Liver (tissue), 9 donors: ENCODE results near the gene MVB12B. TPM values are rescaled to one million over a fixed set of nuclear protein-coding genes. Genes with fewer than 3 reads are reported as not detected.

Experiments
- DNase-seq: peaks from one replicate; pipeline ENCODE4 v3.0.0-alpha.2; 2017; ENCODE audit warnings: low spot score
- H3K27ac ChIP-seq, 2 donors: one replicate each; pipeline ENCODE4 v1.7.0; 2013; ENCODE audit warnings: inconsistent platforms in 2 of 2, low read length in 2 of 2, control low read depth in 1 of 2, low read depth in 1 of 2, mild to moderate bottlenecking in 1 of 2
- H3K27me3 ChIP-seq, 4 donors: one replicate each; pipeline versions ENCODE4 v1.6.1 to v1.7.0; 2013; ENCODE audit warnings: low read length in 3 of 4, inconsistent platforms in 1 of 4, mild to moderate bottlenecking in 1 of 4, moderate library complexity in 1 of 4; ENCODE audit not compliant: control insufficient read depth in 4 of 4, insufficient read depth in 4 of 4
- H3K36me3 ChIP-seq, 4 donors: one replicate each; pipeline versions ENCODE4 v1.6.1 to v1.7.0; 2013; ENCODE audit warnings: low read length in 3 of 4, mild to moderate bottlenecking in 3 of 4, low read depth in 1 of 4, moderate library complexity in 1 of 4; ENCODE audit not compliant: control insufficient read depth in 4 of 4, insufficient read depth in 3 of 4
- H3K4me1 ChIP-seq, 4 donors: one replicate each; pipeline versions ENCODE4 v1.6.1 to v1.7.0; 2013; ENCODE audit warnings: low read length in 3 of 4, mild to moderate bottlenecking in 3 of 4, moderate library complexity in 1 of 4; ENCODE audit not compliant: control insufficient read depth in 4 of 4, insufficient read depth in 4 of 4
- H3K4me3 ChIP-seq, 3 donors: one replicate each; pipeline versions ENCODE4 v1.6.1 to v1.7.0; 2013; ENCODE audit warnings: low read length in 3 of 3, control low read depth in 1 of 3, low read depth in 1 of 3, mild to moderate bottlenecking in 1 of 3
- H3K9ac ChIP-seq, 2 donors: one replicate each; pipeline ENCODE4 v1.7.0; 2013; ENCODE audit warnings: low read length in 2 of 2, mild to moderate bottlenecking in 2 of 2, moderate library complexity in 2 of 2, control low read depth in 1 of 2, low read depth in 1 of 2
- H3K9me3 ChIP-seq, 4 donors: one replicate each; pipeline versions ENCODE4 v1.6.1 to v1.7.0; 2013; ENCODE audit warnings: low read length in 3 of 4; ENCODE audit not compliant: control insufficient read depth in 4 of 4
- CTCF ChIP-seq: fragments of 150-350 bp; IDR thresholded peaks from 2 replicates; pipeline ENCODE4 v1.5.1; 2017; ENCODE audit warnings: improper control_type of control experiment, low read depth, low read length; ENCODE audit not compliant: missing input control
- EGR1 ChIP-seq, 2 donors: IDR thresholded peaks; 2 replicates each; pipeline ENCODE4 v1.6.1; 2016 to 2018; ENCODE audit warnings: antibody characterized with exemption in 2 of 2, low read depth in 2 of 2
- FOXA1 ChIP-seq: IDR thresholded peaks from 2 replicates; pipeline ENCODE4 v1.6.1; 2016; ENCODE audit warnings: antibody characterized with exemption
- FOXA2 ChIP-seq: IDR thresholded peaks from 2 replicates; pipeline ENCODE4 v1.6.1; 2016; ENCODE audit warnings: antibody characterized with exemption
- GABPA ChIP-seq, 2 donors: IDR thresholded peaks in 1 of 2; conservative IDR thresholded peaks in 1 of 2; 2 replicates each; pipeline ENCODE4 v1.6.1; 2016; ENCODE audit warnings: antibody characterized with exemption in 2 of 2, mild to moderate bottlenecking in 1 of 2, moderate library complexity in 1 of 2
- HNF4A ChIP-seq, 2 donors: conservative IDR thresholded peaks; 2 replicates each; pipeline ENCODE4 v1.6.1; 2016; ENCODE audit warnings: antibody characterized with exemption in 2 of 2, mild to moderate bottlenecking in 2 of 2
- HNF4G ChIP-seq: IDR thresholded peaks from 2 replicates; pipeline ENCODE4 v1.6.1; 2016; ENCODE audit warnings: antibody characterized with exemption
- JUND ChIP-seq, 2 donors: IDR thresholded peaks; 2 replicates each; pipeline ENCODE4 v1.6.1; 2016; ENCODE audit warnings: antibody characterized with exemption in 2 of 2
- MAX ChIP-seq: IDR thresholded peaks from 2 replicates; pipeline ENCODE4 v1.6.1; 2016; ENCODE audit warnings: antibody characterized with exemption
- NR2F2 ChIP-seq: IDR thresholded peaks from 2 replicates; pipeline ENCODE4 v1.6.1; 2016; ENCODE audit warnings: antibody characterized with exemption
- RXRA ChIP-seq, 2 donors: IDR thresholded peaks; 2 replicates each; pipeline ENCODE4 v1.6.1; 2017 to 2018; ENCODE audit warnings: antibody characterized with exemption in 2 of 2, mild to moderate bottlenecking in 1 of 2
- SP1 ChIP-seq: IDR thresholded peaks from 2 replicates; pipeline ENCODE4 v1.6.1; 2018; ENCODE audit warnings: antibody characterized with exemption, mild to moderate bottlenecking
- TAF1 ChIP-seq: conservative IDR thresholded peaks from 2 replicates; pipeline ENCODE4 v1.6.1; 2016; ENCODE audit warnings: antibody characterized with exemption, mild to moderate bottlenecking
- YY1 ChIP-seq: IDR thresholded peaks from 2 replicates; pipeline ENCODE4 v1.6.1; 2016; ENCODE audit warnings: antibody characterized with exemption, mild to moderate bottlenecking
- WGBS: extraction: QIAGEN DNeasy Blood & Tissue Kit; methylation state at CpG from one replicate; pipeline ENCODE4 v1.1.7; 2013; 5-methylcytosine and 5-hydroxymethylcytosine counted together
- polyA plus RNA-seq, 2 donors: library from polyadenylated mRNA; stranded (reverse) in 1 of 2; unstranded in 1 of 2; fragments of 200-250 nt in 1 of 2; fragments of >200 nt in 1 of 2; fragmentation: Nextera tagmentation in 1 of 2; extraction: Ambion mirVana in 1 of 2; gene quantifications; one replicate each; pipeline versions ENCODE4 v1.2.1 to v1.2.3, GENCODE V29; 2013 to 2015
- total RNA-seq, 2 donors: library from RNA; depleted of rRNA; stranded (reverse); fragments of >200 nt; gene quantifications; one replicate each; pipeline ENCODE4 v1.2.3, GENCODE V29; 2014
- TF ChIP-seq, protein P1 (sequence below): IDR thresholded peaks from 2 replicates; pipeline ENCODE4 v1.6.1; 2016; ENCODE audit warnings: antibody characterized with exemption
- TF ChIP-seq, protein P2 (sequence below): IDR thresholded peaks from 2 replicates; pipeline ENCODE4 v1.6.1; 2016; ENCODE audit warnings: antibody characterized with exemption
- TF ChIP-seq, protein P3 (sequence below): IDR thresholded peaks from 2 replicates; pipeline ENCODE4 v1.6.1; 2016; ENCODE audit warnings: antibody characterized with exemption, mild to moderate bottlenecking
- donor health status: healthy.
- donor health status: healthy.
- donor health status: healthy.
- donor health status: healthy.
- donor health status: healthy.

Gene MVB12B
- total and polyA plus RNA-seq, 4 donors: 5.3 to 12.4 (median 8.4) TPM

DNA sequence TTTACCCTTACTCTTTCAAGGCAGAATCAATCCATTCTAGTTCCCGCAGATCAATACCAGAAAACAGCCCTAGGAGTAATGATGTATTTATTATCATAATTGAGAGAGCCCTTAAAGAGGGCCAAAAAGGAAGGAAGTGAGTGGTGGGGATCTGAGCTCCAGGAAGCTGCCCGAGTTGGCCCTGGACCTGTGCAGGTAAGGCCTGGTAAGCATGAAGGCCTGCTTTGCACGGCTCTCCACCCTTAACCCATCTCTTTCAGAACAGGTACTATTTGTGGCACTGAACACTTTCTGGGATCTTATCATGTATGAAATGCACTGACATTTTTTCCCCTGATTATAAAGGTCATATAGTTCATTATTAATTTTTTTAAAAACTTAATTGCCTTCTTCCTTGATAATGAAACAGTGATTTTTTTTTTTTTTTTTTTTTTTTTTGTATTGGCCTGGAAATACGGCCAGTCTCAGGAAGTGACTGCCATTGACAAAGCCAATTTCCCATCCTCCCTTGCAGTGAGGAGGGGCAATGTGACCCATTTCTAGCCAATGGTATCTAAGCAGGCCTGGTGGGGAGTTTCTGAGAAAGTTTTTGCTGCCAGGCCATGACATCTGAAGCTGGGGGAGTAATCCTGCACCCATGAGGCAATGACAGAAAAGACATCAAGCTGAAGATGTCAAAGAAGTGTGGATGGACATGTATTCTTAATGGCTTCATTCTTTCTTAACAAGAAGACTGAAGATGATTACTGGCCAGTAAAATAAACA lies 6.3 kb upstream of the MVB12B start:
- Histone ChIP-seq H3K9me3 (peaks cover 0 to 9% (median 4%) of the 10 kb centered on the region in 4 donors), H3K9ac (no peak overlapping the region), H3K27ac (no peak overlapping the region), H3K4me1 (no peaks in the 10 kb centered on the region), H3K36me3 (no peaks in the 10 kb centered on the region), H3K27me3 (no peaks in the 10 kb centered on the region), H3K4me3 (no peak overlapping the region)
- WGBS: 79% methylated on average over 4 of the region's 4 CpGs
- no peak for DNase-seq
- TF ChIP-seq EGR1 (IDR thresholded peaks at IDR 0.05; ENCODE audit: low read depth in 2 of 2): no peak
- no peak for TF ChIP-seq SP1
- TF ChIP-seq JUND (IDR thresholded peaks at IDR 0.05): no peak
- TF ChIP-seq, protein P1, sequence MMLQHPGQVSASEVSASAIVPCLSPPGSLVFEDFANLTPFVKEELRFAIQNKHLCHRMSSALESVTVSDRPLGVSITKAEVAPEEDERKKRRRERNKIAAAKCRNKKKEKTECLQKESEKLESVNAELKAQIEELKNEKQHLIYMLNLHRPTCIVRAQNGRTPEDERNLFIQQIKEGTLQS: no peak
- TF ChIP-seq HNF4G: no peak
- no peak for TF ChIP-seq HNF4A (conservative IDR thresholded peaks at IDR 0.05)
- TF ChIP-seq, protein P2, sequence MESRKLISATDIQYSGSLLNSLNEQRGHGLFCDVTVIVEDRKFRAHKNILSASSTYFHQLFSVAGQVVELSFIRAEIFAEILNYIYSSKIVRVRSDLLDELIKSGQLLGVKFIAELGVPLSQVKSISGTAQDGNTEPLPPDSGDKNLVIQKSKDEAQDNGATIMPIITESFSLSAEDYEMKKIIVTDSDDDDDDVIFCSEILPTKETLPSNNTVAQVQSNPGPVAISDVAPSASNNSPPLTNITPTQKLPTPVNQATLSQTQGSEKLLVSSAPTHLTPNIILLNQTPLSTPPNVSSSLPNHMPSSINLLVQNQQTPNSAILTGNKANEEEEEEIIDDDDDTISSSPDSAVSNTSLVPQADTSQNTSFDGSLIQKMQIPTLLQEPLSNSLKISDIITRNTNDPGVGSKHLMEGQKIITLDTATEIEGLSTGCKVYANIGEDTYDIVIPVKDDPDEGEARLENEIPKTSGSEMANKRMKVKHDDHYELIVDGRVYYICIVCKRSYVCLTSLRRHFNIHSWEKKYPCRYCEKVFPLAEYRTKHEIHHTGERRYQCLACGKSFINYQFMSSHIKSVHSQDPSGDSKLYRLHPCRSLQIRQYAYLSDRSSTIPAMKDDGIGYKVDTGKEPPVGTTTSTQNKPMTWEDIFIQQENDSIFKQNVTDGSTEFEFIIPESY: no peak
- no peak for TF ChIP-seq RXRA (IDR thresholded peaks at IDR 0.05)
- TF ChIP-seq GABPA (IDR thresholded peaks at IDR 0.05 in 1 of 2, conservative IDR thresholded peaks at IDR 0.05 in 1 of 2): no peak
- TF ChIP-seq, protein P3, sequence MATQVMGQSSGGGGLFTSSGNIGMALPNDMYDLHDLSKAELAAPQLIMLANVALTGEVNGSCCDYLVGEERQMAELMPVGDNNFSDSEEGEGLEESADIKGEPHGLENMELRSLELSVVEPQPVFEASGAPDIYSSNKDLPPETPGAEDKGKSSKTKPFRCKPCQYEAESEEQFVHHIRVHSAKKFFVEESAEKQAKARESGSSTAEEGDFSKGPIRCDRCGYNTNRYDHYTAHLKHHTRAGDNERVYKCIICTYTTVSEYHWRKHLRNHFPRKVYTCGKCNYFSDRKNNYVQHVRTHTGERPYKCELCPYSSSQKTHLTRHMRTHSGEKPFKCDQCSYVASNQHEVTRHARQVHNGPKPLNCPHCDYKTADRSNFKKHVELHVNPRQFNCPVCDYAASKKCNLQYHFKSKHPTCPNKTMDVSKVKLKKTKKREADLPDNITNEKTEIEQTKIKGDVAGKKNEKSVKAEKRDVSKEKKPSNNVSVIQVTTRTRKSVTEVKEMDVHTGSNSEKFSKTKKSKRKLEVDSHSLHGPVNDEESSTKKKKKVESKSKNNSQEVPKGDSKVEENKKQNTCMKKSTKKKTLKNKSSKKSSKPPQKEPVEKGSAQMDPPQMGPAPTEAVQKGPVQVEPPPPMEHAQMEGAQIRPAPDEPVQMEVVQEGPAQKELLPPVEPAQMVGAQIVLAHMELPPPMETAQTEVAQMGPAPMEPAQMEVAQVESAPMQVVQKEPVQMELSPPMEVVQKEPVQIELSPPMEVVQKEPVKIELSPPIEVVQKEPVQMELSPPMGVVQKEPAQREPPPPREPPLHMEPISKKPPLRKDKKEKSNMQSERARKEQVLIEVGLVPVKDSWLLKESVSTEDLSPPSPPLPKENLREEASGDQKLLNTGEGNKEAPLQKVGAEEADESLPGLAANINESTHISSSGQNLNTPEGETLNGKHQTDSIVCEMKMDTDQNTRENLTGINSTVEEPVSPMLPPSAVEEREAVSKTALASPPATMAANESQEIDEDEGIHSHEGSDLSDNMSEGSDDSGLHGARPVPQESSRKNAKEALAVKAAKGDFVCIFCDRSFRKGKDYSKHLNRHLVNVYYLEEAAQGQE: no peak
- TF ChIP-seq YY1: no peak
- no peak for TF ChIP-seq FOXA2
- TF ChIP-seq FOXA1: no peak
- TF ChIP-seq NR2F2: no peak

DNA sequence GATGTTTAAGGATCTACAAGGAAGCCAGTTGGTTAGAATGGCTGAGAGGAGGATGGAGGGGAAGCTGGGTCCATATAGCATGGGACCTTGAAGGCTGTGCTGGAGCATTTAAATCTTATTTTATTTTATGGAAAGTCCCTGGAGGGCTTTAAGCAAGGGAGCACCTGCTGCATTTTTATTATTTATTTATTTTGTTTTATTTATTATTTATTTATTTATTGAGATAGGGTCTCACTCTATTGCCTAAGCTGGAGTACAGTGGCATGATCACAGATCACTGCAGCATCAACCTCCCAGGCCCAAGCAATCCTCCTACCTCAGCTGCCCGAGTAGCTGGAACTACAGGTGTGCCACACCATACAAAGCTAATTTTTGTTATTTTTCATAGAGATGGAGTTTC lies 4.9 kb upstream of the MVB12B start:
- H3K27ac ChIP-seq: no peak overlapping the region
- peaks cover 0 to 9% (median 4%) of the 10 kb centered on the region in 4 donors for H3K9me3 ChIP-seq
- H3K4me3 ChIP-seq: no peak overlapping the region
- no peak for DNase-seq
- no peak for TF ChIP-seq HNF4G
- TF ChIP-seq TAF1: no peak
- TF ChIP-seq, protein P3: no peak
- TF ChIP-seq NR2F2: no peak
- TF ChIP-seq SP1: no peak
- no peak for TF ChIP-seq JUND (IDR thresholded peaks at IDR 0.05)
- TF ChIP-seq FOXA1: no peak
- no peak for TF ChIP-seq CTCF
- TF ChIP-seq, protein P1: no peak
- no peak for TF ChIP-seq MAX
- TF ChIP-seq RXRA (IDR thresholded peaks at IDR 0.05): no peak
- no peak for TF ChIP-seq HNF4A (conservative IDR thresholded peaks at IDR 0.05)
- 94% methylated on average over 1 of the region's 1 CpG for WGBS
- H3K27me3 ChIP-seq: no peaks in the 10 kb centered on the region
- no peak overlapping the region for H3K9ac ChIP-seq
- no peaks in the 10 kb centered on the region for H3K36me3 ChIP-seq
- H3K4me1 ChIP-seq: peaks cover 0 to 3% (median 0%) of the 10 kb centered on the region in 4 donors
